ENCODE results near the gene NME1.
"Not testable (repeated sequence)": the region's sequence is repeated elsewhere in the genome, so short reads cannot be mapped to it uniquely, and the experiment has no call there.

Gene NME1

DNA sequence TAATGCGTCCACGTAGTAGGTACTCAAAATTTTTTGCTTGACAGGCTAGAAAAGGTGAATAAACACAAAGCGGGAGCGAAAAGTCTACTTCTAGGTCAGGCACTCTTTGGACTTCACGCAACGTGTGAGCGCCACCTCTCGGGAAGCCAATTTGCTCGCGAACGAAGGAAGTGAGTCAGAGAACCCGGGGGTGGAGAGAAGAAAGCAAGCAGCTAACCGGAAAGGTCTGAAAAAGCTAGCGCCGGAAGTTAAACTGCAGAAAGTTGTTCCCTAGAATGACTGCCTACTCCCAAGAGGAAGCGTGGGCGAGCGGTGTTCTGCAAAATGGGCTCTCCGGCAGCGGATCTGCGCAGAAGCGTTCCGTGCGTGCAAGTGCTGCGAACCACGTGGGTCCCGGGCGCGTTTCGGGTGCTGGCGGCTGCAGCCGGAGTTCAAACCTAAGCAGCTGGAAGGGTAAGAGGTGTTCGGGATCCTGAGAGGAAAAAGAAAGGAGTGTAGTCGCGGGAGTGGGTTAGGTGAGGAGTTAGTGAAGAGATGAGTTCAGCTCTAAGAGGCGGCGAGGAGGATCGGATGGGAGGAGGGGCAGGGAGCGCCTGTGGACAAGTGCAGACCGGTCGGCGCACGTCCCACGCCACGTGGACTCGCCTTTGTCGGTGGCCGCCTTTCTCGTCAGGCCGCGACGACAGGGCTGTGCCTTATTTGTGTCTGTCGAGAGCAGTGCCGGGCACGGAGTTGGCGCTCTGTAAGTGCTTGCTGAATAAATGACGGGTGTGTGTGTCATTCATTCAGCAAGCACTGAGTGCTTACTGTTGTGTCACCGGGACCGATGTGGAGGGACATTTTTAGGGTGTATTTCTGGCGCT lies at the start of gene NME1:
Gene NME1, plus strand, starts transcription at position 350 of the 863 bp plus-strand sequence. CDS start 2,096 bp downstream, outside the sequence.
- DNase-seq = peak; percentile 100

DNA sequence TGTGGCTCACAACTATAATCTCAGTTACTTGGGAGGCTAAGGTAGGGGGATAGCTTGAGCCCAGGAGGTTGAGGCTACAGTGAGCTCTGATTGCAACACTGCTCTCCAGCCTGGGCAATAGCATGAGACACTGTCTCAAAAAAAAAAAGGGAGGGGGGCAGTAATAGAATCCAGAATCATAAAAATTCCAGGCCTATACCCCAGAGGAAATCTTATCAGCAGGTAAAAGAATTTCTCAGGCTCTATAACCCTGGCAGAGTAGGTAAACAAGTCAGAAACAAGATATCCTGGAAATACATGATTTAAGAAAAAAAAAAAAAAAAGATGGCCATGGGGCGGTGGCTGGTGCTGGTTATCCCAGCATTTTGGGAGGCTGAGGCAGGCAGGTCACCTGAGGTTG lies 45.6 kb upstream of the NME1 start:
- DNase-seq = no peak

GRCh38 chr17:51112303-51113222 lies 40.8 kb upstream of the NME1 start:
- not testable (repeated sequence) for DNase-seq

GRCh38 chr17:51115179-51115578 lies 38.2 kb upstream of the NME1 start:
- no peak for DNase-seq

GRCh38 chr17:51118330-51119195 lies 34.8 kb upstream of the NME1 start:
- peak; percentile 91 for DNase-seq

DNA sequence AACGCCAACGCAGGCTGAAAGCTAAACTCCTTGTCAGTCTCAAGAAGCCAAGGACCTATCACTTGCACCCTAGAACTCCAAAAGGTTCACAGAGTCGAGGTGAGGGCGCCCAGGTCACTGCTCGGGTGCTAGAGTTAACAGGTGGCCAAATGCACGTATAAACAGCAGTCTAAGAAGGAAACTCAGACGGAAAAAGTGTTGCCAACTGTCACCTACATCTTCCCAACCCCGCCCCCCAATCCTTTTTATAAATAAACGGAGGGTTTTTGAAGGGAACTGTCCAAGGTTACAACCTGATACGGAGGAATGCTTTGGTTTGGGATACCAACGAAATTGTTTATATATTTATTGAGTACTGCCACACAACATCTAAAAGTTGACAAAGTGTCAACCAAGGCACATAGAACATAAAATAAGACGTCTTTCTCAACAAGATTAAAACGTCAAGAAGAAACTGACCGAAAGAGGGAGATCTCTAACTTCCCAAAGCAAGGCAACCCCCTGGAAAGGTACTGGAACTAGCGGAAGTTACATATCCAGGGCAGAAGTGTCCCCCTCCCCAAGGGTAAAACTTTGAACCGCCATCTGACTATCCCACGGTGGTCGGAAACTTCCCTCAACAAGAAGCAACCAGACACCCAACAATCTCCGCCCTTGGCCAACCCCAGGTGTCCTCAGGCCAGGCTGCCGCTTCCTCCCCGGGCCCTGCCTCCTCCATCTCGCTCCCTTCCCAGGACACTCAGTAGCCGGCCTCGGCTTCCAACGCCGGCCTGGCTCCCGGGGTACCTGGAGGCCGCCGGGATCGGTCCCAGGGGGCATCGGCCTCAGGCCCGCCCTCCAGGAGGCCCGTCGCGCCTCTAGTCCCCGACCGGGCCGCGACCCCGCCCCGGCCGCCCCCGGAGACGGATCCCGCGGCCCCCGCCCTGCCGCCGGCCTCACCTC lies 33.7 kb upstream of the NME1 start:
- peak; percentile 65 for DNase-seq

GRCh38 chr17:51120357-51120738 lies 33.0 kb upstream of the NME1 start:
- DNase-seq = peak; percentile 78

DNA sequence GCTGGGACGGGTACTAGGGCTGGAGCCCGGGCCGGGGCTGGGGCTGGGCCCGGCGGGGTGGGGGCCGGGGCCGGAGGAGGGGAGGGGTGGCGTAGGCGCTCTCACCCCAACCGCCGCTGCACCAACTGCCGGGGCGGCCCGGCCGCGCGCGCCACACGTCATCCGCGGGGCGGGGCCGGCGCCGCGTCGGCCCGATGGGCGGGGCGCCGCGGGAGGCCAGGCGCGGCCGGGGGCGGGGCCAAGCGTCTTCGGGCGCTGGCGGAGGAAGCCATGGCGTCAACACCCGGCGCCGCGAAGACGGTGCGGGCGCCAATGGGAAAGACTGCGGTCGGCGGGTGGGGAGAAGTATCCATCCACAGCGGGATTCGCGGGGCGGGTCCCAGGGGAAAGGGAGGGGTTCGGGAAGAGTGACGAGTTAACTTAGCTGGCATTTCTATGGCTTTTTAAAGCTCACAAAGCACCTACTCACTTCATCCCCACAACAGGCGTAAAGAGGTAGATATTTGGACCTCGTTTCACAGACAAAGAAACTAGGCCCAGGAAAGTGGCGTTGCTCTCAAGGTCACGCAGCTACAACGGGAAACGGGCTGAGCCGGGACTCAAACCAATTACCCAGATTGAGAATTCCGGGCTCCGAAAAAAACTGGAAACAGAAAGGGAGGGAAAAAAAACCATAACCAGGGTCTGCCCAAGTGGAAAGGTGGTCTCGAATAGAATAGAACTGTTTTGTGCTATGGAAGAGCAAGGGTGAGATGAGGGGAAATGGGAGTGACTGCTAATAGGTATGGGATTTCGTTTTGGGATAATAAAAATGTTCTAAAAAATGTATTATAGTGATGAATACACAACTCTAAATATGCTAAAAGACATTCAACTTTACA lies 32.4 kb upstream of the NME1 start, which contains the start of gene SPAG9:
Gene SPAG9, minus strand, starts transcription at position 130 of the 881 bp plus-strand sequence. CDS start 212 bp downstream, outside the sequence.
- DNase-seq = peak; percentile 99

GRCh38 chr17:51121620-51122472 lies 31.5 kb upstream of the NME1 start:
- peak; percentile 79 for DNase-seq

GRCh38 chr17:51122473-51123115 lies 30.8 kb upstream of the NME1 start:
- DNase-seq = not testable (repeated sequence)

- no peak for DNase-seq
Measured at GRCh38 chr17:51124640-51125503, 28.5 kb upstream of the NME1 start.

GRCh38 chr17:51128076-51128475 lies 25.3 kb upstream of the NME1 start:
- DNase-seq = no peak

DNA sequence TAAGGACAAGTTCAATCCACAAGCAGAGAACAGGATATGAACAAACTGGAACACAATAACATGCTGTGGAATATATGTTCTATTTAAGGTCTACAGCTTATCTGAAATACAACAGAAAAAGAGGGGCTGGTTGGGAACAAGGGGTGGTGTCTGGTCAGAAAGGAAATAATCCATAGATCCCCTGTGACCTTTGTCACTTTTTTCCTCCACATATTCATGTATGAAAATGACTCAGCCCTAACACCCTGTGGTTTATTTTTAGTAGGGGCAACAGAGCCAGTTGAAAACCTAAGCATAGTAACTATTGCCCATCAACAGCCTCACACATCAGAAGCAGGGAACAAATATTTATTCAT lies 20.4 kb upstream of the NME1 start:
- DNase-seq = no peak

DNA sequence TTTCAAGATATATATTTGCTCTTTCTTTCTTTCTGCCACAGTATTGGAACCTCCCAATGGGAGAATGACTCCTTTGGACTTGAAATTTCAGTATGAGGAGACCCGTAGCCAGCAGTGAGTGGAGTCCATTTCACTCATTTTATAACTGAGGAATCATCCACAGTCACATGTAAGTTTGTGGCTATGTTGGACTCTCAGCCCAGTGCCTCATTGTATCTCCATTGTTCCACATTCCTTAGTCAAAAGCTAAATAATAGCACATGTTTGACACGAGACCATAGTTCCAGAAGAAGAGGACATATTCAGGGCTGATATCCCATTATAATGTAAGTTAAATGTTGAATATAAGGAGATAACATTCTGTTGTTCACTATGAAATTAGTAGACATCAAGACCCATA lies 20.0 kb upstream of the NME1 start:
- DNase-seq = no peak

DNA sequence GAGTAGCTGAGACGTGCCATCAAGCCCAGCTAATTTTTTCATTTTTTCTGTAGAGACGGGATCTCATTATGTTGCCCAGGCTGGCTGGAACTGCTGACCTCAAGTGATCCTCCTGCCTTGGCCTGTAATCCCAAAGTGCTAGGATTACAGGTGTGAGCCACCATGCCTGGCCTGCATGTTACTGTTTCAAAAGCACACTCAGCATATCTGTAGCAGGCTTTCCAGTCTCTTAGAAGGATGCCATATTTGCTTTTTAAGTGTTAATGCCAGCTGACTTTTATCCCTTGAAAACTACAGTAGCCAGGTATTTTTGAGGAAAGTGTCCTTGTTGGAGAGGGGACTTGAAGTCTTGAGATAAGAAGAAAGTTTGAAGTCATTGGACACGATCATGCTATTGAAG lies 17.4 kb upstream of the NME1 start:
- DNase-seq = no peak

GRCh38 chr17:51142597-51142996 lies 10.8 kb upstream of the NME1 start:
- peak; percentile 89 for DNase-seq

GRCh38 chr17:51144266-51145022 lies 8.9 kb upstream of the NME1 start:
- no peak for DNase-seq

Measured in NCI-H82 (cell line).